GM18508 (cell line): ENCODE measurements around the gene KRTAP12-3.
"Not testable (repeated sequence)": the region's sequence is repeated elsewhere in the genome, so short reads cannot be mapped to it uniquely, and the experiment has no call there.

Source experiments
- ATAC-seq: cut with Tn5 transposase; IDR thresholded peaks from one replicate; pipeline ENCODE4 v1.9.1; 2021; ENCODE audit warnings: moderate number of reproducible peaks; ENCODE audit not compliant: insufficient read depth, unreplicated experiment

The KRTAP12-3 gene

GRCh38 chr21:44649521-44650100, 8.1 kb upstream of the KRTAP12-3 start:
- ATAC-seq, result no peak

DNA sequence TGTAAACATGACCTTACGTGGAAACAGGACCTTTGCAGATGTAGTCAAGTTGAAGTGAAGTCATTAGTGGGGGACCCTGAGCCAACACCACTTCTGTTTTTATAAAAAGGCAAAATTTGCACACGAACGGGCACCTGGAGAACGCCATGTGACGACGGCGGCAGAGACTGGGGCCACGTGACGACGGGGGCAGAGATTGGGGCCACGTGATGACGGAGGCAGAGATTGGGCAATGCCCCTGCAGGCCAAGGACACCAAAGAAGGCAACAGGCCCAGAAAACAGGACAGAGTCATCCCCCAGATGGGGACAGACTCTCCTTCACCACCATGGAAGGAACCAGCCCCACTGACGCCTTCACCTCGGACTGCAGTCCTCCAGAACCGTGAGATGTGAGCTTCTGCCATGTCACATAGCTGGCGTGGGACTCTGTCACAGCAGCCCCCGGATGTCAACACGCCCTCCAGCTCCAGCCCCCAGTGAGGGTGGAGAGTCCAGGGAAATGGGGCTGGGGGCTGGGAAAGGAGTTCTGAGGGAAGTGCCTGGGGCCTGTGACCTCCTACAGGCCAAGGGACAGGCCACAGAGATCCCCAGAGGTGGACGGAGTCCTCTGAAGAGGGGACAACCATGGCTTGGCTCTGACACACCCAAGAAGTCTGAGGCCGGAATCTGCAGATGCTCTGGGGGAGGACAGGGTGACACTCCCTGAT, 7.3 kb upstream of the KRTAP12-3 start:
- no peak for ATAC-seq

- no peak for ATAC-seq
These were observed 6.6 kb upstream of the KRTAP12-3 start for GRCh38 chr21:44650973-44651675.

GRCh38 chr21:44653123-44653522, 4.6 kb upstream of the KRTAP12-3 start:
- ATAC-seq, result no peak

GRCh38 chr21:44653656-44654575, 3.8 kb upstream of the KRTAP12-3 start:
- no peak for ATAC-seq

DNA sequence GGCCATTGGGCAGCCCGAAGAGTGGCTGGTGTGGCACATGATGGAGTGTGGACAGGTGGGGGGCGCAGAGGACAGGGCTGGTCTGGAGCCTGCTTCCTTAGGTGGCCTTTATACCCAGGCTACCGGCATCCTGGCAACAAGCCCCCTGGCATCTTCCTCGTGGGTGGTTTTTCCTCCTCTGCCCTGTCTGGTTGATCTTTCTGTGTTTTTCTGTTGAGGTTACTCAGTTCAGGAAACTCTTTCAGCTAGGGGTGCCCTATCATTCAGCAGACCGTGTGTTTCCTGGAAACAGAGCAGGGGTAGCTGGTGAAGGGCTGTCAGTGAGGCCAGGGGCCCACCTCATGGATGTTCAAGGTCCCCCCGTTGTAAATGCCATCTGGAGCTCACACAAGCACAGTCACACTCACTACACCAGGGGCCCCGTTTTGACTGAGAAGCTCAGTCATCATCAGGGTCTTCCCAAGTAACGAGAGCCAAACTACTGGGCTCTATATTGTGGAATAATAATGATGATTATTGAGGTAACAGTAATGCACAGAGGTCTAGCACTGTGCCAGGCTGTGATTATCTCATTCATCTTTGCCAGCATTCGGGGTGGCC, 3.1 kb upstream of the KRTAP12-3 start, which contains the start of gene KRTAP12-4:
TSS of gene KRTAP12-4 (minus strand) at position 84 of the 600 bp plus-strand sequence. CDS start at position 39, 45 bp downstream.
- ATAC-seq, result no peak

DNA sequence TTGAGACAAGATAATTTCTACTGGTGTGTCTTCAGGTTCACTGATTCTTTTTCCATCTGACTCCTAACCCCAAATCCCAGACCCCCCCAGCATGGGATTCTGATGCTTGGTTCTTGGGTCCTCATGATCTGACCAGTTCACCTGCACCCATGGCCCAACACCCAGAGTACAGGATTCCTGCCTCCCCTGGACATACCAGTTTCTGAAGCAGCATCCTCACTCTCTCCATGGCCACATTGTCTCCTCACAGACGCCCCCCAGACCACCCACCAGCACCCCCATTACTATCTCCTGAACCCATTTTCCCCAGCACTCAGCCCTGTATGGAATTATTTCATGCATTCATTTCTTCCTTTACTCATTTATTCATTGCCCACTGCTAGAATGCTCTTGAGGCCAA, 864 bp upstream of the KRTAP12-3 start:
- ATAC-seq, result no peak

DNA sequence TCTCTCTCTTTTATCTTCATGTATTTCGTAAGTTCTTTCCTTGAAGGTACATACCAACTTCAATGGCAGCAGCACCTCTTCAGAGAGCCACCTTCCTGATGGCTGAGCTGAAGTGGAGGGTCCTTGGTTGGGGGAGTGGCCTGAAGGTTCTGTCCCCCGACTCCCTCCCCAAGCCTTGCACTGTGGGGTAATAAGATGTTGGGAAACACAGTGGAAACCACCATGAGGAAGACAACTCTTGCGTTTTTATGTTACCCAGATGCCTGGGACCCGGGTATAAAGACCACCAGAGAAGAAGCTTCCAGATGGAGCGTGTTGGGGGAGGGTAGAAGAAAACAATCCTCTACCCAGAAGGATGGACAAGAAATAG, 794 bp downstream of the KRTAP12-3 start:
- ATAC-seq, result no peak

GRCh38 chr21:44658913-44659595, 1.3 kb downstream of the KRTAP12-3 start:
- ATAC-seq, result no peak

- not testable (repeated sequence) for ATAC-seq
These were observed 3.8 kb downstream of the KRTAP12-3 start for GRCh38 chr21:44661567-44661966.

DNA sequence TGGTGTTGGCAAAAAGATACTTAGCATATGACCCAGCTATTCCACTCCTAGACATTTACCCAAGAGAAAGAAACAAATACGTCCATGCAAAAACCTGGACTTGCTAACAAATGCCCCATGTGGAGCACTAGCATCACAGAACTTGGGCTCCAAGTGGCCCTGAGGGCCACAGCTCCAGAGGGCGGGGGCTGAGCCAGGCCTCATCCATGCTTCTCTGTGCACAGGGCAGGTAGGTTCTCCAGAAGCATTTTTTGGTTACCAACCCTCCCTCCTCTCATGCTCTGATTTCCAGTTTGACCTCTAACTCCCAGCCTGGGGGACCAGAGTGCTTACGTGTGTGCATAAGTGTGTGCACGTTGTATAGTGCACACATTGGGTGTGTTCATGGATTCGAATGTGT, 7.0 kb downstream of the KRTAP12-3 start:
- ATAC-seq, result no peak

DNA sequence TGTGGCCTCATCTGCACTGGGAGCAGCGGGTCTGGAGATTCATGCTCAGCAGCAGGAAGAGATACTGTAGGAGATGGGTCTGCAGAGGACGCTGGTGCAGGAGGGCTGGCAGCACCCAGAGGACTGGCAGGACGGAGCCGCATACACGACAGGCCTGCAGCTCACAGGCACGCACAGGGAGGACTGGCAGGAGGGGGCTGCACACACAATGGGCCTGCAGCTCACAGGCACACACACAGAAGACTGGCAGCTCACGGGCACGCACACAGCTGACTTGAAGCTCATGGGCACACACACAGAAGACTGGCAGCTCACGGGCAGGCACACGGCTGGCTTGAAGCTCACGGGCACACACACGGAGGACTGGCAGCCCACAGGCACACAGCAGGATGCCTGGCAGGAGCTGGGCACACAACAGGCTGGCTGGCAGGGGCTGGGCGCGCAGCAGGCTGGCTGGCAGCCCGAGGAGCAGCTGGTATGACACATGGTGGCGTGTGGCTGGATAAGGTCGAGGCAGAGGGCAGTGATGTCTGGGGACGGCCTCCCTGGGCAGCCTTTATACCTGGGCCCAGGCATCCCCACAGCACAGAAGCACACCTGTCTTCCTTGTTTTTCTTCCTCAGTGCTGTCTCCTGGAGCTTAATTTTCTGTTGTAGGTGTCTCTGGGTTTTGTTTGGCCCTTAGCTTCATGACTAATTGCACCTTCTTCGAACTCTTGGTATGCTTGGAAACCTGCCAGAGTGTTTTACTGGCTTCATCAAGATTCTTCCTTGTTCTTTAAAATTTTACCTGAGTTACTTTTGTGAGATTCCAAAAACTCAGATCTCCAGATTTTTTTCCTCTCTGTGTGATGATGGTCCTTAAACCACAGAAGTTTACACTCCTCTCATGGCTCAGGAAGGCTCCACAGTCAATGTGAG, 8.9 kb downstream of the KRTAP12-3 start, which contains the start of gene KRTAP12-2:
TSS of gene KRTAP12-2 (minus strand) at position 527 of the 920 bp plus-strand sequence. CDS start at position 486, 41 bp downstream.
- ATAC-seq, result no peak

DNA sequence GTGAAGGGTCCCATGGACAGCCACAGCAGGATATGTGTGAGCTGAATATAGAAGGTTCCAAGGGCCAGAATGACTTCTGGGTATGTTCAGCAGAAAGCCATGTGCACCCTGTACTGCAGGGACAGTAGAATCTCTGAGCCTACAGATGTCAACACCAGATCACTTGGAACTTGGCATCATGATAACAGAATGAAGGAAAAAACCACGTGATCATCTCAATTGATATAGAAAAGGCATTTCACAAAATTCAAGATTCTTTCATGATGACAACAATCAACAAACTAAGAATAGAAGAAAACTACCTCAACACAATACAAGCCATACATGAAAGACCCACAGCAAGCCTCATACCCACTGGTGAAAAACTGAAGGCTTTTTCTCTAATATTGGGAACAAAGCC, 9.9 kb downstream of the KRTAP12-3 start:
- ATAC-seq, result no peak

GRCh38 chr21:44670642-44671432, 13.1 kb downstream of the KRTAP12-3 start:
- ATAC-seq, result no peak

DNA sequence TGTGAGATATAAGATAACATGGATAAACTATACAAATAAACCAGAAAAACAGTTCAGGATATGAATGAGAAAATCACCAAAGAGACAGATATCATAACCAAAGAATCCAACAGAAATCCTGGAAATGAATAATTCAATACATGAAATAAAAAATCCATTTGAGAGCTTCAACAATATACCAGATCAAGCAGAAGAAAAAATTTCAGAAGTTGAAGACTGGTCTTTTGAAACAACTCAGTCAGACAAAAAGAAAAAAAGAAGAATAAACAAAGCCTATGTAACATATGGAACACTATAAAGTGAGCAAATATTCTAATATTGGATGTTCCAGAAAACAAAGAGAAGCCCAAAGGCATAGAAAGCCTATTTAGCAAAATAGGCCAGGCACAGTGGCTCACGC, 14.2 kb downstream of the KRTAP12-3 start:
- no peak for ATAC-seq

- no peak for ATAC-seq
These were observed 20.1 kb downstream of the KRTAP12-3 start for GRCh38 chr21:44677881-44678280.

- no peak for ATAC-seq
These were observed 23.4 kb downstream of the KRTAP12-3 start for GRCh38 chr21:44681152-44681551.
